ENCODE results near the gene IQCM. TPM values are rescaled to one million over a fixed set of nuclear protein-coding genes. Genes with fewer than 3 reads are reported as not detected.

IQCM gene
- polyA plus RNA-seq, 1 of the 3 experiments (the other 2 are of a cell fraction): not detected

DNA sequence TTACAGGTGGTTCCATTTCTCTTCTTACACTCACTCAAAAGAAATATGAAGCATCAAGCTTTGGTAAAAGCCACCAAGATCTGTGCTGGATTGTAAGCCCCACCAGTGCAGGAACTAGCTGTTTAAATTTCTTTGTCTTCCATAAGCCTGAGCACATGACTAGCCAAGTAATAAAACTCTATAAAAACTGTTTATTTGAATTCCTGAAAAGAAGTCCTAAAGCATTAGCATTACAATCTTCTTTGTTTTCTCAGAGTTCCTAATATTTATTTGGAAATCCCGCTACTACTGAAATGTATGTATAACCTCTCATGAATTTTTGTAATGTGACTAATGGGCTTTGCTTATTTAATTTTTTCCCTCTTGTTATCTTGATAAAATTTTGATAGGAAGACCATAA, 65.9 kb downstream of the IQCM start:
- Histone ChIP-seq H3K27me3 (ENCODE audit: insufficient read depth) (no peaks in the 10 kb centered on the region), H3F3A (replicated peaks; ENCODE audit: insufficient read depth) (no peaks in the 10 kb centered on the region), H2AFZ (ENCODE audit: low read depth) (no peak overlapping the region), H3K9me3 (no peaks in the 10 kb centered on the region), H3K4me3 (ENCODE audit: low read depth in 2 of 2, low read length in 1 of 2) (no peak overlapping the region), H3K4me1 (ENCODE audit: control insufficient read depth in 1 of 2, insufficient read depth in 2 of 2, low read depth in 1 of 2, low read length in 1 of 2) (no peaks in the 10 kb centered on the region; a peak in 1 of 4 replicates), H3K27ac (ENCODE audit: low read depth in 2 of 2, low read length in 1 of 2) (no peak overlapping the region), H3K36me3 (replicated peaks in 1 of 2; ENCODE audit: control insufficient read depth in 1 of 2, insufficient read depth in 2 of 2, low read length in 1 of 2) (no peaks in the 10 kb centered on the region), H3K4me2 (no peak overlapping the region), H3K9me2 (no peaks in the 10 kb centered on the region), H3K79me2 (ENCODE audit: insufficient read depth) (no peaks in the 10 kb centered on the region), H3K9ac (no peak overlapping the region), H4K20me1 (ENCODE audit: insufficient read depth) (no peaks in the 10 kb centered on the region)
- DNase-seq: no peak
- TF ChIP-seq FOXJ3 (CRISPR knock-in tag; IDR thresholded peaks at IDR 0.05) (no peak), GATA2 (CRISPR knock-in tag; IDR thresholded peaks at IDR 0.05) (no peak)
- WGBS (ENCODE audit: low lambda C conversion rate): 11% methylated on average over 1 of the region's 1 CpG
- ChIA-PET CTCF (no interaction called here), POLR2A (no interaction called here)

DNA sequence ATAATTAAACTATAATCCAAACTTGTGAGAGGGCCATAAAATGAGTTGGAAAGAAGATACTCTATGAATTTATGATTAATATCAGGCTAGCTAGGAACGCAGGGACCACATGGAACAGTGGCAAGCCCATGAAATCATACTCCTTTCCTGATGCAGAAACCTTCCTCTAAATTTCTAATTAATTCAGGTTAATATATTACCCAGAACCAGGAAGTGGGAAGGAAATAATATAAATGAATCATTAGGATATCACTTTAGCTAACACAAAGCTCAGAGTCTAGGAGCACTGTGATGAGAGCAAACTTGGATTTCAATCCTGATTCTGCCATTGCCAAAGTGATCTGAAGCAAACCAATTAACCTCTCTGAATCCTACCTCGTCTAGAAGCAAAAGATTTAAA, 68.0 kb downstream of the IQCM start:
- Histone ChIP-seq H3K79me2 (ENCODE audit: insufficient read depth) (no peaks in the 10 kb centered on the region), H3K9me3 (no peaks in the 10 kb centered on the region), H3K4me3 (ENCODE audit: low read depth in 2 of 2, low read length in 1 of 2) (no peak overlapping the region), H4K20me1 (ENCODE audit: insufficient read depth) (no peaks in the 10 kb centered on the region), H2AFZ (ENCODE audit: low read depth) (no peak overlapping the region), H3K9me2 (no peaks in the 10 kb centered on the region), H3K27ac (ENCODE audit: low read depth in 2 of 2, low read length in 1 of 2) (no peak overlapping the region), H3K9ac (no peak overlapping the region), H3F3A (replicated peaks; ENCODE audit: insufficient read depth) (no peaks in the 10 kb centered on the region), H3K4me2 (no peak overlapping the region), H3K4me1 (ENCODE audit: control insufficient read depth in 1 of 2, insufficient read depth in 2 of 2, low read depth in 1 of 2, low read length in 1 of 2) (no peaks in the 10 kb centered on the region; a peak in 1 of 4 replicates), H3K27me3 (ENCODE audit: insufficient read depth) (no peaks in the 10 kb centered on the region), H3K36me3 (replicated peaks in 1 of 2; ENCODE audit: control insufficient read depth in 1 of 2, insufficient read depth in 2 of 2, low read length in 1 of 2) (no peaks in the 10 kb centered on the region)
- 3% methylated on average over 2 of the region's 2 CpGs for WGBS (ENCODE audit: low lambda C conversion rate)
- DNase-seq: no peak
- CTCF ChIA-PET: interaction anchor here (0.6 kb wide), 1 partner anchor 20 kb away, joined by 3 read pairs; no protein-coding TSS in a partner anchor
- POLR2A ChIA-PET: no interaction called here
- TF ChIP-seq EZH2phosphoT487 (IDR thresholded peaks at IDR 0.05; ENCODE audit: borderline replicate concordance, low read depth): no peak
- TF ChIP-seq YY1 (IDR thresholded peaks at IDR 0.05; ENCODE audit: low read depth): no peak
- TF ChIP-seq NRF1 (IDR thresholded peaks at IDR 0.05; ENCODE audit: low read depth, low read length): no peak
- TF ChIP-seq FOSL2 (IDR thresholded peaks at IDR 0.05; ENCODE audit: borderline replicate concordance, low read depth): no peak
- TF ChIP-seq POLR2AphosphoS5 (IDR thresholded peaks at IDR 0.05; ENCODE audit: low read depth, low read length): no peak
- TF ChIP-seq JUND (IDR thresholded peaks at IDR 0.05): no peak
- TF ChIP-seq TAF1 (IDR thresholded peaks at IDR 0.05; ENCODE audit: borderline replicate concordance, low read depth, low read length): no peak
- no peak for TF ChIP-seq FOXM1 (IDR thresholded peaks at IDR 0.05; ENCODE audit: low read depth)

- Histone ChIP-seq H3K27ac (ENCODE audit: low read depth in 2 of 2, low read length in 1 of 2) (no peak overlapping the region), H4K20me1 (ENCODE audit: insufficient read depth) (no peaks in the 10 kb centered on the region), H3F3A (replicated peaks; ENCODE audit: insufficient read depth) (no peaks in the 10 kb centered on the region), H3K4me2 (no peak overlapping the region), H3K9me3 (no peaks in the 10 kb centered on the region), H3K4me1 (ENCODE audit: control insufficient read depth in 1 of 2, insufficient read depth in 2 of 2, low read depth in 1 of 2, low read length in 1 of 2) (no peaks in the 10 kb centered on the region; a peak in 1 of 4 replicates), H3K9ac (no peak overlapping the region), H3K36me3 (replicated peaks in 1 of 2; ENCODE audit: control insufficient read depth in 1 of 2, insufficient read depth in 2 of 2, low read length in 1 of 2) (no peaks in the 10 kb centered on the region), H3K4me3 (ENCODE audit: low read depth in 2 of 2, low read length in 1 of 2) (no peak overlapping the region), H3K27me3 (ENCODE audit: insufficient read depth) (no peaks in the 10 kb centered on the region), H3K79me2 (ENCODE audit: insufficient read depth) (no peaks in the 10 kb centered on the region), H2AFZ (ENCODE audit: low read depth) (no peak overlapping the region), H3K9me2 (no peaks in the 10 kb centered on the region)
- 0% methylated on average over 1 of the region's 1 CpG for WGBS (ENCODE audit: low lambda C conversion rate)
- ChIA-PET CTCF (interaction anchor here (1.1 kb wide), 1 partner anchor 10 kb away, joined by 3 read pairs; no protein-coding TSS in a partner anchor), POLR2A (no interaction called here)
- no peak for DNase-seq
- TF ChIP-seq JUND (IDR thresholded peaks at IDR 0.05) (no peak), EP300 (IDR thresholded peaks at IDR 0.05; ENCODE audit: borderline replicate concordance in 1 of 2, low read depth in 1 of 2, low read length in 1 of 2) (no peak)
- TF ChIP-seq, protein P1, sequence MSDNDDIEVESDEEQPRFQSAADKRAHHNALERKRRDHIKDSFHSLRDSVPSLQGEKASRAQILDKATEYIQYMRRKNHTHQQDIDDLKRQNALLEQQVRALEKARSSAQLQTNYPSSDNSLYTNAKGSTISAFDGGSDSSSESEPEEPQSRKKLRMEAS (IDR thresholded peaks at IDR 0.05; ENCODE audit: low read depth): no peak
These were observed 69.4 kb downstream of the IQCM start for GRCh38 chr4:149746276-149746675.

Data from SK-N-SH (cell line).